ENCODE measurements around the gene PLA2G6.

DNA sequence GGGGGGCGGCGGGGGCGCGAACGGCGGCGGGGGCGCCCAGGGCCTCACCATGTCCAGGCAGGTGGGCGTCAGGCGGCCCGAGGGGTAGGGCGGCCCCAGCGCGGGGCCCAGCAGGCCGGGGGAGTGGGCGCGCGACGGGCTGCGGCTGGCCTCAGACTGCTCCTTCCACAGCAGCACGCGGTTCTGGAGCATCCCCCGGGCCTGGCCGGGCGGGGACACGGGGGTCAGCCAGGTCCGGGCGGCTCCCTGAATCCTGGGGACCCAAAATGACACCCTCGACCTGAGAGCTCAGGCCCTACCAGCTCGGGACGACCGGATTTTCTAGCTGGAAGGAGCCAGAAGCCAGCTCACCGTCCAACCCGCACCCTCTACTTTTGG, 92.2 kb downstream of the PLA2G6 start:
- TF ChIP-seq, protein P1, sequence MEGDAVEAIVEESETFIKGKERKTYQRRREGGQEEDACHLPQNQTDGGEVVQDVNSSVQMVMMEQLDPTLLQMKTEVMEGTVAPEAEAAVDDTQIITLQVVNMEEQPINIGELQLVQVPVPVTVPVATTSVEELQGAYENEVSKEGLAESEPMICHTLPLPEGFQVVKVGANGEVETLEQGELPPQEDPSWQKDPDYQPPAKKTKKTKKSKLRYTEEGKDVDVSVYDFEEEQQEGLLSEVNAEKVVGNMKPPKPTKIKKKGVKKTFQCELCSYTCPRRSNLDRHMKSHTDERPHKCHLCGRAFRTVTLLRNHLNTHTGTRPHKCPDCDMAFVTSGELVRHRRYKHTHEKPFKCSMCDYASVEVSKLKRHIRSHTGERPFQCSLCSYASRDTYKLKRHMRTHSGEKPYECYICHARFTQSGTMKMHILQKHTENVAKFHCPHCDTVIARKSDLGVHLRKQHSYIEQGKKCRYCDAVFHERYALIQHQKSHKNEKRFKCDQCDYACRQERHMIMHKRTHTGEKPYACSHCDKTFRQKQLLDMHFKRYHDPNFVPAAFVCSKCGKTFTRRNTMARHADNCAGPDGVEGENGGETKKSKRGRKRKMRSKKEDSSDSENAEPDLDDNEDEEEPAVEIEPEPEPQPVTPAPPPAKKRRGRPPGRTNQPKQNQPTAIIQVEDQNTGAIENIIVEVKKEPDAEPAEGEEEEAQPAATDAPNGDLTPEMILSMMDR (IDR thresholded peaks at IDR 0.05): no peak
- TF ChIP-seq POLR2AphosphoS5 (IDR thresholded peaks at IDR 0.05): no peak
- TF ChIP-seq POLR2A (IDR thresholded peaks at IDR 0.05): no peak

Data from breast epithelium (tissue), 3 donors.